K562 treated with DMSO at 1 percent for 48 hours (cell line): ENCODE results near the gene SZRD1. TPM values are rescaled to one million over a fixed set of nuclear protein-coding genes. Genes with fewer than 3 reads are reported as not detected.

Experiments used
- total RNA-seq: library from RNA; unstranded; fragments of 300-600 nt; gene quantifications from 2 replicates; pipeline ENCODE4 v1.2.3, GENCODE V29; 2022; ENCODE audit warnings: low replicate concordance; ENCODE audit errors: extremely low read depth

Gene SZRD1, protein sequence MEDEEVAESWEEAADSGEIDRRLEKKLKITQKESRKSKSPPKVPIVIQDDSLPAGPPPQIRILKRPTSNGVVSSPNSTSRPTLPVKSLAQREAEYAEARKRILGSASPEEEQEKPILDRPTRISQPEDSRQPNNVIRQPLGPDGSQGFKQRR
- not detected in 2 replicates for total RNA-seq

DNA sequence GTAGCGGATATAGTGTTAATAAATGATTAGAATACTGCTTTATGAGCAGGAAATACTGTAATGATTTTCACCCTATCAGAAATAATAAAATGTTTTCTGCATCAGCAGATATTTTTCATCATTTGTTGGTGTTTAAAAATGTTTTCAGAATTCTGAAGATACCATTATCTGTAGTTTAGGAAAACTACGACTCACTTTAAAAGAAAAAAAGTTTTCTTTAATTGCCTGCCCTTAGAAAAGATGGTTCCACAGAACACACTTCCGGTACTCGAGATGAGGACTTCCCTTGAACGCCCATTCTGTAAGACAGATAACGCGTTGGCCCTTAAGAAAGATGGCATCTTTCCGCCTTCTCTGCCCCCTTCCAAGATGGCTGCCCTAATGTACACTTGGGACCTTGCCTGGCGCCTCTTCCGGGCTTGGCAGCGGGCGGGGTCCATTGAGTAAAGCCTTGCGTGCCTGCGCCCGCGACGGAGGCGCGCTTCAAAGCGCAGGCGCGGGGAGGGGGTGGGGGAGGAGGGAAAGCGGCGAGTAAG, at the start of gene SZRD1:
Gene SZRD1, plus strand, starts transcription at position 521 of the 536 bp plus-strand sequence. CDS start 16 bp downstream, outside the sequence.

DNA sequence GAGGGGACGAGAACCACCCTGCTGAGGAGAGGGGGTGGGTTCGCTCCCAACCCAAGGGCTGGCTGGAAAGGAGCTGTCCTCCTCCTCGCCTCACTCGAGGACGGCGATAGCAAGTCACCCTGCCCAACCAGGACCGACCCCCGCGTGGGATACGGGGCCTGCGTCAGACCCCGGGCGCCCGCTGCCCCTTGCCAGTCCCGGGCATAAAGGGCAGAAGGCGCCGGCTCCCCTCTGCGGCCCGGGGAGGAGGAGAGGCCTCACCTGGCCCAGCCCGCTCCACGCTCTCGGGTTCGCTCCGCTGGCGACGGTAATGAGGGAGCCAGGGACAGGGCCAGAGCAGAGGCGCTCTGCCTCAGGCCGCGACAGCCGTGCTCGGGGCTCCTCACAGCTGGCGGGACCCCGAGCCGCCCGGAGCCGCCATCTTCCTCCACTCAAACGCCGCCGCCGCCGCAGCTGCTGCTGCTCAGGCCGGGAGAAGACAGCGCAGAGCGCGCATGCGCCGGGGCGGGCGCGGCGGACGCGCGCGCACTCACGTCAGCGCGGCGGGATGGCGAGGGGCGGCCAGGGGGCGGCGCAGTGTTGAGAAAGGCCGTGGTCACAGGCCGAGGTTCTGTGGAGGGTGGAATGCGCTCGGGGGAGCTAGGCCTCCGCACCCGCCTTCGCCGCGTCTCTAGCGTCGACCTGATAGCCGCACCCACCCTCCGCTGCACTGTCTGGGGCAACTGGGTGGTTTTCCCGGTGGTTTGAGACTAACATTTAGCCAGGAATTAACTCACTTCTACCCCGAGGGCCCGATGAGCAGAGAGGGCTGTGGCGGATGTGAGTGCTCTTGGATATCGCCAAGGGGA, 14.8 kb upstream of the SZRD1 start, which contains the start of gene FBXO42:
Gene FBXO42, minus strand, starts transcription at position 487 of the 848 bp plus-strand sequence. CDS start 37,062 bp downstream, outside the sequence.

DNA sequence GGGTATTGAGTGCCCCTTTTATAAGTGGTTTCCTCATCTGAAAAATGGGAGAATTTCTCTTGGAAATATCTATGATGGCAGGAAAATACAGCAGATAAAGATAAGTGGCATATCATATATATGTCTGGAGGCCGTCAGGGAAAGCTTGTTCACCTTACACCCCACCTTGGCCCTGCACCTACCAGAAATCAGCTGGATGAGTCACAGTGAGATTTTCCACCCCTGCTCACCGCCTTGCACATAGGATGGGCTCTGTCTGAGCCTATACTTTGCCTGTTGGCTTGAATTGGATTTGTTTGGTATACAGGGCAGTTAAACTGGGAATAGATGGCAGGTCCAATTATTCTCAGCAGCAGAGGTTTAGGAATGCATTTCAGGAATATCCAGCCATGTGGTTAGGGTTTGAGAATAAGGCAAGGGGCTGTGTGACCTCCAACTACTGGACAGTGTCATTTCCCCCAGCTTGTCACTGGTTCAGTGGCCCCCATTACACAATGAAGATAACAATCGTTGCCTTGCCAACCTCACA, 70.0 kb downstream of the SZRD1 start, which contains the start of gene SPATA21:
Gene SPATA21, minus strand, starts transcription at position 479 of the 529 bp plus-strand sequence. CDS start 6,053 bp downstream, outside the sequence.

DNA sequence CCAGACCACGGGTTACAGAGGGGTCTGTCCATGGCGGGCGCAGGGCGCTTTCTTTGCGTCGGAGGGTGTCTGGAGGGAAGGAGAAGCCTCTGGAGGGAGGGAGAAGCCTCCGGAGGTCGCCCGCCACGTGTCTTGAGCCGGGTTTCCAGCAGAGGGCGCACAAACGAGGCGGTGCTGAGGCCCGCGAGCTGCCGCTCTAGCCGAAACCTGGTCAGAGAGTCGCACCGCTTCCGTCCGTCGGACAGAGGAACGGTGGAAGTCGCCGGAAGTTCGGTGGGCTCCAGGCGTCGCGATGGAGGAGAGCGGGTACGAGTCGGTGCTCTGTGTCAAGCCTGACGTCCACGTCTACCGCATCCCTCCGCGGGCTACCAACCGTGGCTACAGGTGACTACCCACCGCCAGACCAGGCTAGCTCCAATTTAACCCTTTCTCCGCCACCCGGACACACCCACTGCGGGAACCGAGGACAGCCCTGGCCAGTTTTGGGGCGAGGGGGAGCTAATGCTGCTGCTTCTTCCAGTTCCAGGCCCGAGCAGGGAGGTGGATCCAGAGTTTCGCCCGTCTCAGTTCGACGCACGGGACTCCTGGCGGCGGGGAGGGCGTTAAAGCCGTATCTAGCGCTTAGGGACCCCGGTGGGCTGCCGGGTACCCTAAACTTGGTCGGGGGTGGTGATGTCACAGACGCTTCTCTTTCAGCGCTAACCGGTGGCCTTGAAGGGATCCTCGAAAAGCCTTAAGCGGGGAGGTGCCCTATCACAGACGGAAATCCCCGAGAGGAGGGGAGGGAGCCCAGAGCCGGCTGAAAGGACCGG, 73.6 kb downstream of the SZRD1 start, which contains the start of gene NECAP2:
Gene NECAP2, plus strand, starts transcription at position 255 of the 812 bp plus-strand sequence. Its CDS starts 38 bp downstream, at position 293.

Other genes starting within 250 kb of the SZRD1 start
- not detected in 2 replicates for gene EPHA2, start 211.2 kb upstream of the SZRD1 start, total RNA-seq
- gene ARHGEF19, start 154.6 kb upstream of the SZRD1 start, total RNA-seq: not detected in 2 replicates
- not detected in 2 replicates for gene CPLANE2, start 130.1 kb upstream of the SZRD1 start, total RNA-seq
- gene FBXO42, start 14.8 kb upstream of the SZRD1 start, total RNA-seq: not detected in 2 replicates
- not detected in 2 replicates for gene SPATA21, start 70.2 kb downstream of the SZRD1 start, total RNA-seq
- not detected in 2 replicates for gene NECAP2, start 73.5 kb downstream of the SZRD1 start, total RNA-seq
- not detected in 2 replicates for gene RNU1-1, start 147.0 kb downstream of the SZRD1 start, total RNA-seq
- gene NBPF1, start 246.3 kb downstream of the SZRD1 start, total RNA-seq: not detected in 2 replicates